Ishikawa (cell line): Measurements from ENCODE around the gene CFAP119.

ENCODE experiments used
- CREB1 ChIP-seq: IDR thresholded peaks from 2 replicates; pipeline ENCODE4 v1.6.1; 2012; ENCODE audit warnings: low read depth
- EP300 ChIP-seq: IDR thresholded peaks from 2 replicates; pipeline ENCODE4 v1.6.1; 2012; ENCODE audit warnings: borderline replicate concordance
- RAD21 ChIP-seq: IDR thresholded peaks from 2 replicates; pipeline ENCODE4 v1.6.1; 2012; ENCODE audit warnings: low read depth
- TAF1 ChIP-seq: IDR thresholded peaks from 2 replicates; pipeline ENCODE4 v1.6.1; 2012; ENCODE audit warnings: low read depth, mild to moderate bottlenecking

GRCh38 chr16:30777591-30778297, 15.9 kb upstream of the CFAP119 start:
- TF ChIP-seq RAD21 (no peak), TAF1 (no peak), EP300 (no peak), CREB1 (no peak)
